HUES6 (cell line): Measurements from ENCODE around the gene CLDN34.

Source experiments
- H3K27ac ChIP-seq: 2 replicates; pipeline ENCODE4 v1.7.0; 2013; ENCODE audit warnings: low read depth, mild to moderate bottlenecking, low read length, inconsistent platforms
- H3K27me3 ChIP-seq: 2 replicates; pipeline ENCODE4 v1.6.1; 2013; ENCODE audit warnings: low read length; ENCODE audit not compliant: control insufficient read depth, insufficient read depth
- H3K36me3 ChIP-seq: 2 replicates; pipeline ENCODE4 v1.6.1; 2013; ENCODE audit warnings: low read length; ENCODE audit not compliant: control insufficient read depth, insufficient read depth
- H3K4me1 ChIP-seq: 2 replicates; pipeline ENCODE4 v1.6.1; 2013; ENCODE audit warnings: low read length; ENCODE audit not compliant: control insufficient read depth, insufficient read depth
- H3K4me3 ChIP-seq: 2 replicates; pipeline ENCODE4 v1.5.1; 2013; ENCODE audit warnings: low read depth, low read length
- H3K9ac ChIP-seq: one replicate; pipeline ENCODE4 v1.6.1; 2013; ENCODE audit warnings: mild to moderate bottlenecking, low read length
- H3K9me3 ChIP-seq: 2 replicates; pipeline ENCODE4 v1.6.1; 2013; ENCODE audit warnings: low read depth, low read length; ENCODE audit not compliant: control insufficient read depth, insufficient read depth

Gene CLDN34

DNA sequence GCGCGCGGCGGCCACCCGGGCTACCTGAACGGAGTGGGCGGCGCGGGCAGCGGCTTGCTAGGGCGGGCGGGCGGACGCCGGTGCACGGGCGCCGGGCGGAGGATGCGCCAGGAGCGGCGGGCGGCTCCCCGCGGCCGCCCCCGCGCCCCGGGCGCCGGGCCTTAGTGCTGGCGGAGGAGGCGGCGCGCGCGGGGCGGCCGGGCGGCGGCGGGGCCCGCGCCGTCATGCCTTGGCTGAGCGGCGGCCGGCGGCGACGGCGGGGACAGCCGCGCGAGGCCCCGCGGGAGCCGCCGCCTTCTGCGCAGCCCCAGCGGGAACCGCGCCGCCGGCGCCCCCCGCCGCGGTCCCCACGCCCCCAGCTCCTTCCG, 48.2 kb downstream of the CLDN34 start:
- H3K9me3 ChIP-seq = peaks cover 3% of the 10 kb centered on the region; the same call in 1 of the 2 replicates
- H3K9ac ChIP-seq = peak overlapping the region; percentile 71
- peaks cover 49% of the 10 kb centered on the region for H3K4me1 ChIP-seq
- H3K27me3 ChIP-seq = no peaks in the 10 kb centered on the region
- H3K27ac ChIP-seq = no peak overlapping the region
- H3K4me3 ChIP-seq = peak overlapping the region; percentile 74
- H3K36me3 ChIP-seq = no peaks in the 10 kb centered on the region

DNA sequence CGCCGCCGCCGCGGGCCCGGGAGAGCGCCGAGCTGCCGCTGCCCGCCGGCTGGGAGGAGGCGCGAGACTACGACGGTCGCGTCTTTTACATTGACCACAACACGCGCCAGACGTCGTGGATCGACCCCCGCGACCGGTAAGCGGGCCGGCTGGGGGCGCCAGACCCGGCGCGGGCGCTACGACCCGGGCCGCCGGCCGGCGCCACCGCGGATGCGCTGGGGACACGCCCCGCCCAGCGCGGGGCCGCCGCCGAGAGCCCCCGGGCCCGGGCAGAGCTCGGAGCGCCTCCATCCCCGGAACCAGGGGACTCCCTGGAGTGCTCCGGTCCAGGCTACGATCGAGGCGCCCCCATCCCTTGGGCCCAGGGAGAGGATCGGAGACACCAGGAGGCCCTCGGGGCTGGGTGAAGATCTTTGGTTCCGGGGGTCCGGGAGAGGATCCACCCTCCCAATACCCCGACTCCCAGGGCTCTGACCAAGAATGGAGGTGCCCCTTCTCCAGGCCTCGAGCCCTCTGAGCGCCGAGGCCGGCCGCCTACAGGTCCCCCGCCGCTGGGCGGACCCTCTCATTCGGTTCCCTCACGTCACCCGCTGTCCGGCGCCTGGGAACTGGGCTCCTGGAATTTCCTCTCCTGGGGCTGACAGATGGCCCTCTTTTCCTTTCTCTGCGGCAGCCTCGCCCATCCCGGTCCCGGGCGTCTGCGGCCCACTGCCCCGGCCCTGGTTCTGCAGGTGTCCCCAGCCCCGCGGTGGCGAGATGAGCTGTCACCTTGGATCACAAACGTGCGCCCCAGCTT, 48.8 kb downstream of the CLDN34 start:
- peak overlapping the region; percentile 74 for H3K4me3 ChIP-seq
- peak overlapping the region; percentile 71 for H3K9ac ChIP-seq
- H3K4me1 ChIP-seq = peaks cover 43% of the 10 kb centered on the region
- no peaks in the 10 kb centered on the region for H3K27me3 ChIP-seq
- H3K9me3 ChIP-seq = peaks cover 4% of the 10 kb centered on the region; the same call in 1 of the 2 replicates
- H3K27ac ChIP-seq = no peak overlapping the region; the same call in 1 of the 2 replicates
- H3K36me3 ChIP-seq = no peaks in the 10 kb centered on the region

- Histone ChIP-seq H3K27ac (no peak overlapping the region; the same call in 1 of the 2 replicates), H3K27me3 (no peaks in the 10 kb centered on the region), H3K9ac (peak overlapping the region; percentile 71), H3K36me3 (no peaks in the 10 kb centered on the region), H3K4me1 (peaks cover 36% of the 10 kb centered on the region), H3K9me3 (peaks cover 4% of the 10 kb centered on the region; the same call in 1 of the 2 replicates), H3K4me3 (peak overlapping the region; percentile 74)
Observed at GRCh38 chrX:10016519-10017132, 49.5 kb downstream of the CLDN34 start.

DNA sequence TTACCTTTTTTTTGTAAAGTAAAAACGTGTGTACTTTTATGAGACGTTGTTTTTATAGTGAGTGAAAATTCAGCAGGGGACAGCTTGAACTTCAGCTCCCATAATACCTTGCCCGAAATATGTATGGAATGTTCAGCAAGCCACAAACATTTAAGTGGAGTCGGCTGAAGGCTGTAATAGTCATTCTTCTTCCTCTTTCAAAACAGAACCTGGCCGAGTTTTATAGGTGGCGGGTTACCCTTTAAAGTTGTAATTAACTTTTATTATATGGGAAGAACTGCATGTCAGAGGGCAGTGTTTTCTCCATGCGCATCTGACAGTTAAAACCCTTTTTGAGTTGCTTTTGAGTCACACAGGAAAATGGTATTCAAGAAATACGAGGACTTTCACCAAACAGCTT, 50.7 kb downstream of the CLDN34 start:
- peaks cover 12% of the 10 kb centered on the region for H3K9me3 ChIP-seq
- H3K36me3 ChIP-seq = no peaks in the 10 kb centered on the region
- H3K27me3 ChIP-seq = no peaks in the 10 kb centered on the region
- no peak overlapping the region for H3K9ac ChIP-seq
- peak overlapping the region; percentile 74 for H3K4me3 ChIP-seq
- H3K27ac ChIP-seq = peak overlapping the region; percentile 67; the same call in 1 of the 2 replicates
- H3K4me1 ChIP-seq = peaks cover 23% of the 10 kb centered on the region
